Measurements from ENCODE around the gene DOK6. TPM values are rescaled to one million over a fixed set of nuclear protein-coding genes. Genes with fewer than 3 reads are reported as not detected.

Gene DOK6
- total RNA-seq, 1 donor from 2014 or later, result not detected

DNA sequence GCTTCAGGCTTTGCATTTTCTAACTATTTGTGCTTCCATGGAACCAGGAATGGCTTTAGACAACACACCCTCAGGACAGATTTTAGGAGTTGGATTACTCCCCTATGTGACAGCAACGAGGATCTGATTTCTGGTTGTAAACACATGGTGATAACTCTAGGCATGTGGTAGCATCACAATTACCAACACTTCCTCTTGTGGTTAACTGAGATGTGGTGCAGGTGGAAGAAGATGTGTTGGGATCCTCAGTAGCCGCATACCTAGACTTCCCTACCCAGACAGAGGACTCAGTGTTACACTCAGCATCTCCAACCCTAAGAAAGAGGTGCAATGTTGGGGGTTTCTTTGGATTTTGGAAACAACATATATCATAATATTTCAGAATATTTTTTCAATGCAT lies 234.8 kb downstream of the DOK6 start:
- H3K9me3 ChIP-seq, result no peaks in the 10 kb centered on the region
- H3K27me3 ChIP-seq, result no peaks in the 10 kb centered on the region
- intact Hi-C loops (cut with DNase I), result no loop called here
- no peaks in the 10 kb centered on the region for H3K36me3 ChIP-seq
- H3K4me3 ChIP-seq, result no peak overlapping the region
- no peak overlapping the region for H3K27ac ChIP-seq
- no peak for DNase-seq (ENCODE audit: low spot score in 2 of 2)
- H3K4me1 ChIP-seq, result no peaks in the 10 kb centered on the region
- TF ChIP-seq, protein P1, sequence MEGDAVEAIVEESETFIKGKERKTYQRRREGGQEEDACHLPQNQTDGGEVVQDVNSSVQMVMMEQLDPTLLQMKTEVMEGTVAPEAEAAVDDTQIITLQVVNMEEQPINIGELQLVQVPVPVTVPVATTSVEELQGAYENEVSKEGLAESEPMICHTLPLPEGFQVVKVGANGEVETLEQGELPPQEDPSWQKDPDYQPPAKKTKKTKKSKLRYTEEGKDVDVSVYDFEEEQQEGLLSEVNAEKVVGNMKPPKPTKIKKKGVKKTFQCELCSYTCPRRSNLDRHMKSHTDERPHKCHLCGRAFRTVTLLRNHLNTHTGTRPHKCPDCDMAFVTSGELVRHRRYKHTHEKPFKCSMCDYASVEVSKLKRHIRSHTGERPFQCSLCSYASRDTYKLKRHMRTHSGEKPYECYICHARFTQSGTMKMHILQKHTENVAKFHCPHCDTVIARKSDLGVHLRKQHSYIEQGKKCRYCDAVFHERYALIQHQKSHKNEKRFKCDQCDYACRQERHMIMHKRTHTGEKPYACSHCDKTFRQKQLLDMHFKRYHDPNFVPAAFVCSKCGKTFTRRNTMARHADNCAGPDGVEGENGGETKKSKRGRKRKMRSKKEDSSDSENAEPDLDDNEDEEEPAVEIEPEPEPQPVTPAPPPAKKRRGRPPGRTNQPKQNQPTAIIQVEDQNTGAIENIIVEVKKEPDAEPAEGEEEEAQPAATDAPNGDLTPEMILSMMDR (IDR thresholded peaks at IDR 0.05), result no peak

DNA sequence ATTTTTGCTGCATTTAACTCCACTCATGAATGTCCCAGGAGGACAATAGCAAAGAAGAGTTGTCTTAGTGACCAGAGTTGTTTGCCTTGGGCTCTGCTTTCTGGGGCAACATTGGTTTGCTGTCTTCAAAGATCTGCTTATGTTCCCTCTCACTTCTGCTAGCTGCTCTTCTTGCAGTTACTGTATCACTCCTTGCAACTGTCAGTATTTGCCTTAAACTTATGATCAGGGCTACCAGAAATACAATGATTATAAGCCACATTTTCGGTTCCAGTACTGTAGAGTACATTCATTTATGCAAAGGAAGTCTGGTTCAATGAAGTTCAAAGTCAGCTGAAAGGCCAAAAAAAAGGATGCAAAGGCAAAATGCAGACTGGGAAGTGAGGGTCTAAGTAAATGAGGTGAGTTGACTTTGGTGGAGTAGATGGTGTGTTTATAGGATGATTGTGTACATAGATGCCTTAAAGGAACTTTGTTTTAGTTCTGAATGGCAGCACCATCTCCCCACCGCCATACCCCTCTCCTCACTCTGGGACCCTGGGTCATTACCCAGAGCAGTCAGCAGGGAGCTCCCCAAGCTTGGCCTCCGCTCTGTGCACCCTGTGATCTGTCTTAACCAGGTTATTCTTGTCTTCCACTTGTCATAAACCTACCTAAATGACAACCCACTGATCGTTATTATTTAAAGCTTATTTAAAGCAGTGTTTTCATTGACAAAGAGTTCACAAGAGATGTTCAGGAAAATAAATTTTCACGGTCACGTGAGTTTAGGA lies 236.0 kb downstream of the DOK6 start:
- intact Hi-C loops (cut with DNase I), result no loop called here
- Histone ChIP-seq H3K27ac (no peak overlapping the region), H3K4me3 (no peak overlapping the region), H3K4me1 (no peaks in the 10 kb centered on the region), H3K9me3 (no peaks in the 10 kb centered on the region), H3K27me3 (no peaks in the 10 kb centered on the region), H3K36me3 (no peaks in the 10 kb centered on the region)
- TF ChIP-seq, protein P1 (IDR thresholded peaks at IDR 0.05), result no peak
- no peak for DNase-seq (ENCODE audit: low spot score in 2 of 2)

DNA sequence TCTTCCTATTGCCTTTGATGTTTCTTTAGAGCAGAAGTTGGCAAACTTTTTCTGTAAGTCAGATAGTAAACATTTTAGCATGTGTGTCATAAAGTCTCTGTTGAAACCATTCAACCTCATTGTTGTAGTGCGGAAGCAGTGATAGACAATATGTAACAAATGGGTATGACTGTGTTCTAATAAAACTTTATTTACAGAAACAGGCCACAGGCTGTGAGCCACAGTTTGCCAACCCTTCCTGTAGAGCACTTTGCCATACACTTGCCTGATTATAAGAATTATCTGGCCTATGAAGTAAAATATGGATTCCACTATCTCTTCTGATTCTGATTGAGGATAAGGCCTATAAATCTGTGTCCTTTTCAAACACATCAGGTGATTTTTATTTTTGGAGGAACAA lies 237.4 kb downstream of the DOK6 start:
- H3K27ac ChIP-seq, result no peak overlapping the region
- intact Hi-C loops (cut with DNase I), result no loop called here
- no peaks in the 10 kb centered on the region for H3K4me1 ChIP-seq
- TF ChIP-seq, protein P1 (IDR thresholded peaks at IDR 0.05), result no peak
- DNase-seq (ENCODE audit: low spot score in 2 of 2), result no peak
- no peaks in the 10 kb centered on the region for H3K27me3 ChIP-seq
- H3K36me3 ChIP-seq, result no peaks in the 10 kb centered on the region
- no peak overlapping the region for H3K4me3 ChIP-seq
- H3K9me3 ChIP-seq, result no peaks in the 10 kb centered on the region

DNA sequence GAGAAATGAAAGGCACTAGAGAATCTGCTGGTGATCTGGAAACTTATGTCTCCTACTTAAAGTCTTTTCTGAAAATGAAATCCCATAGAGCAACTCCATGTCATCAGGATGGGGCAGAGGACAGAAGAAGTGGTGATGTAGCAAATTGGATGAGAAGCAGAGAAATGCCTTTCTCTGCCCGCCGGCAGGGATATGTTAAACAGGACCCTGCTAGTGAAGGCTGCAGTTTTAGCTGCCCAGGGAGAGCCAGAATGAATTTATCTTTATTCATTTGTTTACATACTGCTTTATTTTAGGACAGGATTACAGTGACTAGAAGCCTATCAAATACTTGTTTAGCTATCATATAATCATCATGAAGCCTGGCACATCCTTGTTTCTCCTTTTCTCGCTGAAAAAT lies 247.0 kb downstream of the DOK6 start:
- H3K27ac ChIP-seq, result no peak overlapping the region
- intact Hi-C loops (cut with DNase I), result no loop called here
- H3K27me3 ChIP-seq, result no peaks in the 10 kb centered on the region
- no peaks in the 10 kb centered on the region for H3K36me3 ChIP-seq
- DNase-seq (ENCODE audit: low spot score in 2 of 2), result no peak
- TF ChIP-seq, protein P1 (IDR thresholded peaks at IDR 0.05), result no peak
- H3K9me3 ChIP-seq, result no peaks in the 10 kb centered on the region
- H3K4me3 ChIP-seq, result no peak overlapping the region
- no peaks in the 10 kb centered on the region for H3K4me1 ChIP-seq

DNA sequence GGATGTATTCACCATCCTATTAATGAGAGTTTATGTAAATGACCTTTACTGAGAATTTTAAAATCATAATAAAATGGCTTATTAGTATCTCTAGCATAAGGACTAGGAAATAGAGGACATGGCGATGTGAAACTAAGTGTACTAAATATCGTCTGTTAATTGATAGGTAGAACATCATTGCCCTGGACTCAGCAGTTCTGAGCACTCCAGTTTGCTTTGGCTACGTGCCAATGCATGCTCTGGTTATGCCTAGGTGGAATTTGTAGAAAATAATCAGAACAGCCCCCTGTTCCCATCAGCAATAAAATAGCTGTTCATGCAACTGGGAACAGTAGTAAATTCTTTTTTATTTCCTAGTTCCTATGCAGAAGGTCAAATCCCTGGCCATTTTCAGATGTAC lies 247.8 kb downstream of the DOK6 start:
- H3K4me3 ChIP-seq, result no peak overlapping the region
- H3K9me3 ChIP-seq, result no peaks in the 10 kb centered on the region
- DNase-seq (ENCODE audit: low spot score in 2 of 2), result no peak
- no peaks in the 10 kb centered on the region for H3K4me1 ChIP-seq
- intact Hi-C loops (cut with DNase I), result no loop called here
- H3K27me3 ChIP-seq, result no peaks in the 10 kb centered on the region
- TF ChIP-seq, protein P1 (IDR thresholded peaks at IDR 0.05), result no peak
- no peak overlapping the region for H3K27ac ChIP-seq
- H3K36me3 ChIP-seq, result no peaks in the 10 kb centered on the region
